AG09309 (cell line): Measurements from ENCODE around the gene ZBTB25.

ENCODE experiments used
- DNase-seq: peaks from one replicate; pipeline ENCODE4 v3.0.0-alpha.2; 2010; ENCODE audit warnings: low read depth
- H3K4me3 ChIP-seq: 2 replicates; pipeline ENCODE4 v1.5.1; 2011; ENCODE audit warnings: mild to moderate bottlenecking, low read depth, low read length, moderate library complexity; ENCODE audit not compliant: control insufficient read depth
- CTCF ChIP-seq: IDR thresholded peaks from 2 replicates; pipeline ENCODE4 v1.5.1; 2011; ENCODE audit warnings: mild to moderate bottlenecking, low read depth, low read length, inconsistent platforms; ENCODE audit not compliant: insufficient read depth, control insufficient read depth; ENCODE audit errors: missing control alignments

Gene ZBTB25

GRCh38 chr14:64500088-64500487, 3.5 kb downstream of the ZBTB25 start:
- no peak for TF ChIP-seq CTCF
- H3K4me3 ChIP-seq: no peak overlapping the region
- no peak for DNase-seq

GRCh38 chr14:64496764-64497163, 6.9 kb downstream of the ZBTB25 start:
- no peak overlapping the region for H3K4me3 ChIP-seq
- DNase-seq: no peak
- TF ChIP-seq CTCF: no peak

- no peak overlapping the region for H3K4me3 ChIP-seq
- no peak for DNase-seq
- no peak for TF ChIP-seq CTCF
These were observed 8.4 kb downstream of the ZBTB25 start for GRCh38 chr14:64495252-64495651.

GRCh38 chr14:64493455-64493854, 10.2 kb downstream of the ZBTB25 start:
- no peak for TF ChIP-seq CTCF
- no peak overlapping the region for H3K4me3 ChIP-seq
- no peak for DNase-seq

GRCh38 chr14:64491637-64492036, 12.0 kb downstream of the ZBTB25 start:
- DNase-seq: no peak
- H3K4me3 ChIP-seq: no peak overlapping the region
- no peak for TF ChIP-seq CTCF

- no peak for TF ChIP-seq CTCF
- no peak for DNase-seq
- no peak overlapping the region for H3K4me3 ChIP-seq
These were observed 15.0 kb downstream of the ZBTB25 start for GRCh38 chr14:64488590-64489099.
